Stimulated activated CD8-positive, alpha-beta memory T cell treated with anti-CD3 and anti-CD28 coated beads, Interleukin-4, amount 100 ng/mL, for 48 hours (primary cell): ENCODE data around the gene NLRC5.
"Not testable (repeated sequence)": the region's sequence is repeated elsewhere in the genome, so short reads cannot be mapped to it uniquely, and the experiment has no call there.

ENCODE experiments used
- DNase-seq: peaks from one replicate; pipeline ENCODE4 v3.0.0-alpha.2; 2020

The NLRC5 gene

DNA sequence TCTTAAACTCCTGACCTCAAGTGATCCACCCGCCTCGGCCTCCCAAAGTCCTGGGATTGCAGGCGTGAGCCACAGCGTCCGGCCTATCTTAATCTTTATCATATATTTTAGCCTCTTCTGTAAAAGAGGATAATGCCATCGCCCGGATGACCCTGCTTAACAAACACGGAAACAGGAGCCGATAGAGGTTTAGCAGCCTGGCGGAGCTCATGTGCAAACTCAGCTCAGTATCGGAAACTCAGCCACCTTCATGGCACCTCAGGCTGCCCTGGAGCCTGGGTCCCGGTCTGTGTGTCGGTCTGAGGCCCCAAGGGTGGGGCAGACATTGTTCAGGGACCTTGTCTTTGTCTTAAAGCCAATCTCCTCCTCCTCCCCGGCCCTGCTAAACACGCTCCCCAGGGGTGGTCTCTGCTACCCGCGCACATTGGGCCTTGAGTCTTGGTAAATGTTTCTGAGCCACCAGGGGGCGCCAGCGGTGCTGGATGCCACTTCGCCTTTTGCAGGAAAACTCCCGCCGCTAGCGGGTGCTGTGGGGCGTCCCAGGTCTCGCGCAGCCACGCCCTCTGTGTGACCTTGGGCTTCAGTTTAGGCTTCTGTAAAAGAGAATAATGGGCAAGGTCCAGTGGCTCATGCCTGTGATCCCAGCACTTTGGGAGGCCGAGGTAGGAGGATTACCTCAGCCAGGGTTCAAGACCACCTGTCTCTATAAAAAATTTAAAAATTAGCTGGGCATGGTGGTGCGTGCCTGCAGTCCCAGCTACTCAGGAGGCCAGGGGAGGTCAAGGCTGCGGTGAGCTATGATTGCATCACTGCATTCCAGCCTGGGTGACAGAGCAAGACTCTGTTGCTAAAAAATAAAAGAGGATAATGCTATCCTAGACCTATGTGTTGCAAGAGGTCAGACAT lies 24.9 kb upstream of the NLRC5 start:
- DNase-seq, result peak; percentile 99

DNA sequence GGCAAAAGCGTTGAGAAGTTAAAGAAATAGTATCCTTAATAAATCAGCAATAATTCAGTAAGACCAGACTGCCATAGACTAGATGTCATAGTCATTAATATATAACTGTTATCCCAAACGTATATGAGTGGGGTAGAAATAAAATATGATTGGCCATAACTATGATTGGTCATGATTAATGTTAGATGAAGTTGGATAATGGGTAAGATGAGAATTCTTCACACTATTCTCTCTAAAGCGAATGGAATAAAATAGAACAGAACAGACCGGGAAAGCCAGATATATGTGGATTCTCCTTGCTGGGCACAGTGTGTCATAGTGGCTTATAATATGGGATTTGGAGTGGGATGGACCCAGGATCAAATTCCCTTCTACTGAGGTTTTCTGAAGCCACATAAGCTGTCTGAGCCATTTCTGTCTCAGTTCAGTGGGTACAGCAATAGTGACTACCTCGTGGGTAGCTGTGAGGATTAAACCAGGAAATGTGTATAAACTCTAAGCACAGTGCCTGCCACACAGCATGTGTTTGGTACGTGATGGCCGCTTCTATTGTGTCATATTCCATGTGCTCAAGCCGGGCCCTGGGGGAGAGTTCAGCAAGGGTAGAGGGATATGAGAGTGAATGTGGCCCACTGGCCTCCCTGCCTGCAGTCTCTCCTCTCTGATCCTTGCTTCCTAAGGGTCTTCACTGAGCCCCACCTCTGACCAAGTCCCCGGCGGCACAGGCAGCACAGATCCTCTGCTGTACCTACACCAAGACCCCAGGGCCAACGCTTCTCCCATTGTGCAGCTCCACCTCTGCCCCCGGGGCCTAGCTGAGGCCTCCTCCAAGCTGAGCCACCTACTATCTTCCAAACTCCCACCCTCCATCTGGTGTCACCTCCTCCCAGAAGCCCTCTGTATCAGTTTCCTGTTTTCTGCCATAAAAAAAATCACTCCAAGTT lies 23.9 kb upstream of the NLRC5 start:
- no peak for DNase-seq

DNA sequence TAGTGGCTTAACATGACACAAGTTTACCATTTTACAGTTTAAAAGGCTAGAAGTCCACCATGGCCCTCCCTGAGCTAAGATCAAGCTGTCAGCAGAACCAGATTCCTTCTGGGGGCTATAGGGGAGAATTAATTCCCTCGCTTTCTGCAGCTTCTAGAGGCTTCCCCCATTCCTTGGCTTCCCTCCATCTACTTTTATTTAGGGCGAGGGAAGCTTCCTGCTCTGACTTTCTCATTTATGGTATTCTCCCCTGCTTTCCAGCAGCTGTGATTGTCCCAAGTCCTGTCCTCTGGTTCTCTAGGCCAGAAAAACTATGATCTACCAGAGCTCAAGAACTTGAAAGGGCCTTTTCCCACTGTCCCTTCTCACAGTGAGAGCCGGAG lies 23.3 kb upstream of the NLRC5 start:
- DNase-seq, result no peak

DNA sequence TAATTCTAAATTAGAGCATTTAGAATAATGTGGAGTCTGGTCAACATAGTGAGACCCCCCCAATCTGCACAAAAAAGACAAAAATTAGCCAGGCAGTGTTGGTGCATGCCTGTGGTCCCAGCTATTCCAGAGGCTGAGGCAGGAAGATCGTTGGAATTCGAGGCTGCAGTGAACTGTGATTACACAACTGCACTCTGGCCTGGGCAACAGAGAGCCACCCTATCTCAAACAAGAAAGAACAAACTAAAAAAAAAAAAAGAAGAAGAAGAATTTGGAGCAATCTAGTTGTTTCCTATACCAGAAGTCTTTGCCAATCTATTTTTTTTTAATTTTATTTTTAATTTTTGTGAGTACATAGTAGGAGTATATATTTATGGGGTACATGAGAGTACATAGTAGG lies 21.6 kb upstream of the NLRC5 start:
- DNase-seq, result no peak

DNA sequence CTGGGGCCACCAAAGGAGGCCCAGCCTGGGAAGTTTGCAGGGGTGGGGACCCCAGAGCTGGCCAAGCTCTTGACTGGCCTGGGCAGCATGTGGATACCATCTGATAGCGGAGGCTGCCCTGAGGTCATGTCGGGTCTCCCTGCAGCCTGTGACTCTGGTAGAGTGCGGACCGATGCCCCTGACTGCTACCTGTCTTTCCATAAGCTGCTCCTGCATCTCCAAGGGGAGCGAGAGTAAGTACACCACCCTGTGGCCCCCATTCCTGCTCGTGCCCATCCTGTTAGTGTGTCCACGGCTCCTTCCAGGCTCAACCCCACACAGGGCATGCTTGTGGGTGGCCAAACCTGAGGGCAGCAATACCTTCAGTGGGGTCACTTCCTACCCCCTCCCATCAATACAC lies 19.6 kb upstream of the NLRC5 start:
- no peak for DNase-seq

DNA sequence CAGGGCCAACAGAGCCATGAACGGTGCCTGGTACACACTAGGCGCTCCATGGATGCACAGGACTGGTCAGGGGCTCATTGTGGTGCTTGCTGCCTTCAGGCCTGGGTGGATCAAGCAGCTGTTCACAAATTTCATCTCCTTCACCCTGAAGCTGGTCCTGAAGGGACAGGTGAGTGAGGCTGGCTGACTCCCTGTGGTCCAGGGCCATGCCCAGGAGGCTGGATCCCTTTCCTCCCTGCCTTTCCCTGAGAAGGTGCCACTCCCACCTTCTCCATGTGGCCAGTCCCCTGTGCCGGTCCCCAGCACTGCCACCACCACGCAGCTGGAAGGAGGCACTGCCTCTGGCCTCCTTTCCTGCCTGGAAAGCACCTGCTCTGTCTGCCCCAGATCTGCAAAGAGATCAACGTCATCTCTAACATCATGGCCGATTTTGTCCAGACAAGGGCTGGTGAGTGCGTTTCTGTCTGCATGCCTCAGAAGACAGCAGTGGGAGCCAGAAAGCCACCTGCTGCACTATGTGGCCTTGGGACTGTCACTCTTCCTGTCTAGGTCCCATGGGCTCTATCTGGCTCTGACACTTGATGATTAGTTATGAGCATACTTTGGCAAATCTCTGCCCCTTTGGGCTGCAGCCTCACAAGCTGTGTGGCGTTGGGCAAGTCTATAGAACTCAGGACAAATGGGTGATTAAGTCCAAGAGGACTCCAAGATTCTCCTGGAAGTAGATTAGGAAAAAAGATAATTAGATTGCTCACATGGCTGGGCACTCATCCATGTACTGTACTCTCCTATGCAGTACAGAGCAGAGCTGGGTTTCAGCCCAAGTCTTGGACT lies 18.2 kb upstream of the NLRC5 start:
- no peak for DNase-seq

DNA sequence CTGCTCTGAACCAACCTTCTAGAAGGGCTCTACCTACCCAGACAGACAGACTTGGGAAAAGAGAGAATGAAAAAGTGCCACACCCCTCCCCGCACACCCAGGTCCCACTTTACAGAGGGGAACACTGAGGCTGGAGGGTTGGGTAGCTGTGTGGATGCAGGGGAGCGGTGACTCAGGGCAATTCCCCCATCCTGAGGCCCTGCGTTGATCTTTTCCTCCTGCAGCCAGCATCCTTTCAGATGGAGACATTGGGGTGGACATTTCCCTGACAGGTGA lies 17.7 kb upstream of the NLRC5 start:
- no peak for DNase-seq

DNA sequence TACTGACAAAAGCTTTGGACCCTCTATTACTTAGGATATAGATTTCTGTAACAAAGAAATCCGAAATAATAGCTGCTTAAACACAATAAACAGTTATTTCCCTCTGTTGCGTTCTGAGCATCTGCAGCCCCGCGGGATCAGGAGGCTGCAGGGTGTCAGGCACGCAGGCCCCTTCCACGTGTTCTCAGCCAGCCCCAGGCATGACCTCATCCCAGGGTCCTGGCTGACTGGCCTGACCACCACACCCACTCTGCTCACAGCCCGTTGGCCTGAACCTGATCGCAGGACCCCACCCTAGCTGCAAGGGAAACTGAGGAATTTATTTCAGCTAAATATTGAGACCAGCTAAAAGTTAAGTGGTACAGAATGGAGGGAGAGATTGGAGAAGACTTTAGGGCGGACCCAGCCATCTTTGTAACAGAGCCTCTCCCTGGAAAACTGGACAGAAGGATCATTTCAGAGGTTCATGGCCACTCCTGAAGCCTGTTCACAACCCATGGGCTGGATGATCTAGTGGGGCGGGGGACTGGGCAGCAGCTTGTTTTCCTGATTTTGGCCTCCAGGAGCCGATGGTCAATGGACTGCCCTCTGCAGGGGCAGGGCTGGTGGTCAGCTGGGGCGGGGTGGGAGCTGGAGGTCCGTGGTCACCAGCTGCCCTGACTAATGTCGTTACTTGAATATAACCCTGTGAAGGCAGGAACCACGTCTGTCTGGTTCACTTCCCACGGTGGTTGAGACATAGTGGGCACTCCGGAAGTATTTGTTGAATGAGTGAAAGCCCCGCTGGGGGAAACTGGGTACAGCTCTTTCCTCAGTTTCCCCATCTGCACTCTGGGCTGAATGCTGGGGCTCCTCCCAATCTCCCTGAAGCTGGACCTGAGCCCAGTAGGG lies 16.7 kb upstream of the NLRC5 start:
- DNase-seq, result no peak

DNA sequence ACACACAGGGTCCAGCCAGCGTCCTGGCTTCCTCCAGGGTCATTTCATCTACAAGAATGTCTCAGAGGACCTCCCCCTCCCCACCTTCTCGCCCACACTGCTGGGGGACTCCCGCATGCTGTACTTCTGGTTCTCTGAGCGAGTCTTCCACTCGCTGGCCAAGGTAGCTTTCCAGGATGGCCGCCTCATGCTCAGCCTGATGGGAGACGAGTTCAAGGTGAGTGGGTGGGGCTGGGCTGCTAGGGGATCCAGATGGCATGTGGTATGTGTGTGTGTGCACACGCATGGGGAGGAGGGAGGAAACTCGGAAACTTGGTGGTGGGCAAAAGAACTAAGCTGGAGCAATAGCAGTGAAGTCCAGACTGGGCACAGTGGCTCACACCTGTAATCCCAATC lies 16.1 kb upstream of the NLRC5 start:
- DNase-seq, result no peak

DNA sequence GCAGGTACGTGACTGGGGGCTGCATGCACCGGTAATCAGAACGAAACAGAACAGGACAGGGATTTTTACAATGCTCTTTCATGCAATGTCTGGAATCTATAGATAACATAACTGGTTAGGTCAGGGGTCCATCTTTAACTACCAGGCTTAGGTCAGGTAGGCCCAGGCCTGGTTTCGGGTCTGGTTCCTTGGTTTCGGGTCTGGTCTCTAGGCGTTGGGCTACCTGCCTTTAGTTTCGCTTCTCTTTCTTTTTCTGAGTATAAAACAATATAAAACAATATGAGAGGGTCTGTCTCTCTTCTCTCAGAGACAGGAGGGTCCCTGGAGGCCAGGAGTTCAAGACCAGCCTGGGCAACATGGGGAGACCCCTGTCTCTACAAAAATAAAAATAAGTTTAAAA lies 15.5 kb upstream of the NLRC5 start:
- DNase-seq, result not testable (repeated sequence)

DNA sequence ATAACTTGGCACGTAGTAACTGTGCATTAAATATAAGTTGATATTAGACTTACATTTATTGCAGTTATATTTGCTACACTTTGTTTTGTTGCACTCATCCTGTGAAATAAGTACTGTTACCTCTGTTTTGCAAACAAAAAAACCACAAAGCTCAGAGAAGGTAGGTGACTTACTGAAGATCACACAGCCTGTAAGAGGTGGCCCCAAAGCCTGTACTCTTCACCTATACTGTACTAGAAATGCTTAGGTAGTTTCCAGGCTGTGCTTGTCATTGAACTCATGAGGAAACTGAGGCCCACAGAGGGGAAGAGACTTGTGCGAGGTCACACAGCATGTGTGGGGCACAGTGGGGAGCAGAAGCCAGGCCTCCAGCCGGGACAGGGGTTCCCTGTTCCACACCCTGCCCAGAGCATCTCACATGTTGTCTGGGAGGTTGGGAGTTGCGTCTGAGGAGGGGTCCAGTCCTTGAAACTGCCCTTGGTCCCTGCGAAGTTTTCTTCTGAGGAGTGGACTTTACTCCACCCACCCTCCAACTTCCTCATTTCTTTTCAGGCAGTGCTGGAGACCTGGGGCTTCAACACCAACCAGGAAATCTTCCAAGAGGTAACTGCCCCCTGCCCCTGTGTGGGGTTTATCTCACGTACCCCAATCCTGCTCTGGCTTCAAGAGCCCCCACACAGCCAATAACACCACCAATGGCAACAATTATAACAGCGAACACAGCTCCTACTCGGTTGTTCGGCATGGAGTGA lies 14.6 kb upstream of the NLRC5 start:
- no peak for DNase-seq

DNA sequence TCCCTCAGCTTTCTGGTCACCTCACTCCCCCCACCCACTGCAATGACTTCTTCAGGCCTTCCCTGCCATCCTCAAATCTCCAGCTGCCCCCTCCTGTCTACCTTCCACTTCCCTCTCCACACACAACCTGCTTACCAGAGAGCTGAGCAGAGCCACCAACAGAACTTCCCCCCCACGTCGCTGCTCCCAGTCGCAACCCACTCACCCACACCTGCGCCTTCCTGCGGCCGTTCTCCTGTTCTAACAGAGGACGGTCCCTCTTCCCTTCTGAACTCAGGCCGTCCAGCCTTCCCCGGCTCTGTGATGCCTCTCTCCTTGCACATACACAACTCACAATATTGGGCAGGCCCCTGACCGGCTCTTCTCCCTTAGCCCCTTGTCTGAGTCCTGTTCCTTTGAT lies 13.6 kb upstream of the NLRC5 start:
- DNase-seq, result no peak

DNA sequence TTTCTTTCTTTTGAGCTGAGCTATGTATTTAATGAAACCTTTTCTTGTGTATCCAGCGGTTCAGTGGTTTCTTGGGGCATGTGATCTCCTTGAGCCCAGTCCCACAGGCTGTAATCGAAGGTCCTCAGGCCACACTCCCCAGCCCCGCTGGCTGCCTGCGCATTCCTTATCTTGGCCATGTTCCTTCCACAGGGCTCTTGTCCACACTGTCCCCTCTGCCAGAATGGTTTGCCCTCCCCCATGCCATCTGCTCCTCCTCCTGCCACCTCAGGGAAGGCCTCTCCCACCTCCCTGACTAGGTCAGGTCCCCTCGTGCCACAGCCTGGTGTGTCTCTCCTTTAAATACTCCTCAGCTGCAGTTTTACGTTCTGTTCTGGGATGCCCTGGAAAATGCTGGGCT lies 12.1 kb upstream of the NLRC5 start:
- DNase-seq, result no peak

DNA sequence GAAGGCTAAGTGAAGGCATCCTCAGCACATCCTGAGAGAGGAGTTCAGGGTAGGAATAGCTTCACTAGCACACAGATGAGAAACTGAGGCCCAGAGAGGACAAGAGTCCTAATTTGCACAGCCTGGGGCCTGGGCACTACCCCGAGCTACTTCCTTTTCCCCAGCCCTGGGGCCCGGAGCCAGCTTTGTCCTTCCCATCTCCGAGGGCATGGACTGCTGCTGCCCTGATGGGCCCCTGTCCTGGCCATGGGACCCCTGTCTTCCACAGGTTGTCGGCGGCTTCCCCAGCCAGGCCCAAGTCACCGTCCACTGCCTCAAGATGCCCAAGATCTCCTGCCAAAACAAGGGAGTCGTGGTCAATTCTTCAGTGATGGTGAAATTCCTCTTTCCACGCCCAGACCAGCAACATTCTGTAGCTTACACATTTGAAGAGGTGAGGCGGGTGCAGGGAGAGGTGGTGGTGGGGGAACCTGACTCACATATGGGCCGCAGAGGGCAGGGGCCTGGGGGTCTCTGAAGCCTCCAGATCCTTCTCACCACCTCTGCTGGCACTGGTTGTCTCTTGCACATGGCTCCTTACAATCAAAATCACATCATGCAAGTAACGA lies 11.4 kb upstream of the NLRC5 start:
- no peak for DNase-seq

DNA sequence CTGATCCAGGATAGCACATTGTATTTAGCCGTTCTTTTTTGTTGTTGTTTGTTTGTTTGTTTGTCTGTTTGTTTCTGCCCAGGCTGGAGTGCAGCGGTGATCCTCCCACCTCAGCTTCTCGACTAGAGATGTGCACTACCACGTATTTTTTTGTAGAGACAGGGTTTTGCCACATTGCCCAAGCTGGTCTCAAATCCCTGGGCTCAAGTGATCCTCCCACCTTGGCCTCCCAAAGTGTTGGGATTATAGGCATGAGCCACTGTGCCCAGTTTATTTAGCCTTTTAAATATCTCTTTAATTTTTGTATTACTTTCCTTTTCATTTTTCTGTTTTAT lies 9.2 kb upstream of the NLRC5 start:
- DNase-seq, result no peak

DNA sequence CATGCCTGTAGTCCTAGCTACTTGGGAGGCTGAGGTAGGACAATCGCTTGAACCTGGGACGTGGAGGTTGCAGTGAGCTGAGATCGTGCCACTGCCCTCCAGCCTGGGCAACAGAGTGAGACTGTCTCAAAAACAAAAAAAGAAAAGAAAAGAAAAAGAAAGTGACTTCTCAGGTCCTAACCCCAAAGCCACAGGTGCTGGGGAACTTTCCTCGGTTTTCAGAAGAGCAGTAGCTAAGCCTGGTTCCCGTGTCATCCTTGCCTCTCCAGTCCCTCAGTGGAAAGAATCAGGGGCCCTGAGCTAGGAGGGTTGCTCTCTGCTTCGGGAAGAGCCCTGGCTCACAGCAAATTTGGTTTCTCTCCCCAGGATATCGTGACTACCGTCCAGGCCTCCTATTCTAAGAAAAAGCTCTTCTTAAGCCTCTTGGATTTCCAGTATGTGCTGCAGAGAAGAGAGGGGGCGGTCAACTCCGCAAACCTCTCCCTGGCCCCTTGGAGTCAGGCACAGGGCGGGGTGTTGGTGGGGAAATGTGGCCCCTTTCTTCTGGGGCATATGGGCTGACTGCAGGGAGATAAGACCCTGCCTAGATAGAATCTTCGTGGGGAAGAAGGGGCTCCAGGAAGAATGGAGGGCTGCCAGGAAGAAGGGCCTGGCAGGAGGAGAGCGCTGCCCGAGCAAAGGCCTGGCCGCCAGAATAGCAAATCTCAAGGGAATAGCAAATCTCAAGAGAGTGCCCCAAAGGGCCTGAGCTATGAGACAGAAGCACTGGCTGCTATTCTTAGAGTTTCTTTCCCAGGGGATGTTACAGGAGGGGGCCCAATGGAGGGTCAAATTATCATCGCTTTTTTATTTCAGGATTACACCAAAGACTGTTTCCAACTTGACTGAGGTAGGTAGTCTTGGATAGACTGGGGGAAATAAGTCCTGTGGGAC lies 8.3 kb upstream of the NLRC5 start:
- DNase-seq, result no peak

DNA sequence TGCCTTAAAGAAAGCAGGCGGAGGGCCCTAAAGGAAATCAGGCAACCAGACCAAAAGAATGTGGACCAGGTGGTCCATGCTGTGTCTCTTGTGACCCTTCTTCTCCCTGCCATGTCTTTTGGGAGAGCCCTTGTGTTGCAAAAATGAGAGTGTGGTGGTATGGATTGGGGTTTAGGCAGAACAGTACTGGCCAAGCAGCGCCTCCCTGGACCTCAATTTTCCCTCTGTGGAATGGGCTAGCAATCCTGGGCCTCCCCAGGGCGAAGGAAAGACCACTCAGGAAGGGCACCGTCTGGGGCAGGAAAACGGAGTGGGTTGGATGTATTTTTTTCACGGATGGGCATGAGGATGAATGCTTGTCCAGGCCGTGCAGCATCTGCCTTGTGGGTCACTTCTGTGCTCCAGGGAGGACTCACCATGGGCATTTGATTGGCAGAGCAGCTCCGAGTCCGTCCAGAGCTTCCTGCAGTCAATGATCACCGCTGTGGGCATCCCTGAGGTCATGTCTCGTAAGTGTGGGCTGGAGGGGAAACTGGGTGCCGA lies 7.6 kb upstream of the NLRC5 start:
- DNase-seq, result no peak

DNA sequence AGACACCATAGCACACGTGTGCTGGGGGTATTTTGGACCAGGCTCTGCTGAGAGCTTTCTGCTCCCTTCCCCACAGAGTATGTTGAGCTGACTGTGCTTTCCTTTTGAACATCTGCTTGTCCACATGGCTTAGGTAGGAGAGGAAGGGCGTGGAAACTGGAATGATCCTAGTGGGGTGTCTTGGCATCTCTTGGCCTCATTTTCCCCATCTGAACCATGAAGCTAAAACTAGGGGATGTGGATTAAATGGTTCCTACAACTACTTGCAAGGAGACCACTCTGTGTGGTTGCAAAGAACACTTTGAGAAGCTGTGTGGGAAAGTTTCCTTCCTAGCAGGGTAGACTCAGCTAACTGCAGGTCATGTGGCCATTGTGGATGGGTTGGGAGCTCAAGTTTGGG lies 6.7 kb upstream of the NLRC5 start:
- DNase-seq, result no peak

DNA sequence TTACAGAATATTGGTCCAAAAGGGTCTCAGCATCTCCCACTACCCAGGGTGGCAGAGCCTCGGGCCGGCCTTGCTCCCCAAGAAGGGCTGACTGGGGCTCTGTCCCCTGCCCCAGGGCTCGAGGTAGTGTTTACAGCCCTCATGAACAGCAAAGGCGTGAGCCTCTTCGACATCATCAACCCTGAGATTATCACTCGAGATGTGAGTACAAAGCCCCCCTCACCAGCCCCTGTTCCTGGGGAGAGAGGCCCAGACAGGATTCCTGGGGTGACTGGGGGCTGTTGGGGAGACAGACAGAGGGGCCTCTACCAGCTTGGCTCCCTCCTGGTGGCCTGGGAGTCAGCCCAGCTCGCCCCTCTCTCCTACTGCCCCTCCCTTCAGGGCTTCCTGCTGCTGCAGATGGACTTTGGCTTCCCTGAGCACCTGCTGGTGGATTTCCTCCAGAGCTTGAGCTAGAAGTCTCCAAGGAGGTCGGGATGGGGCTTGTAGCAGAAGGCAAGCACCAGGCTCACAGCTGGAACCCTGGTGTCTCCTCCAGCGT lies 6.1 kb upstream of the NLRC5 start:
- DNase-seq, result no peak
